Endometrium (tissue), 2 donors: ENCODE data around the gene ATXN7.

Experiments used
- FAIRE-seq: peaks from 2 replicates; lab custom pipeline; 2012; peaks lifted over from hg19 to GRCh38; lab: Jason Lieb, UNC
- donor health status: control.
- donor health status: control.

The ATXN7 gene

DNA sequence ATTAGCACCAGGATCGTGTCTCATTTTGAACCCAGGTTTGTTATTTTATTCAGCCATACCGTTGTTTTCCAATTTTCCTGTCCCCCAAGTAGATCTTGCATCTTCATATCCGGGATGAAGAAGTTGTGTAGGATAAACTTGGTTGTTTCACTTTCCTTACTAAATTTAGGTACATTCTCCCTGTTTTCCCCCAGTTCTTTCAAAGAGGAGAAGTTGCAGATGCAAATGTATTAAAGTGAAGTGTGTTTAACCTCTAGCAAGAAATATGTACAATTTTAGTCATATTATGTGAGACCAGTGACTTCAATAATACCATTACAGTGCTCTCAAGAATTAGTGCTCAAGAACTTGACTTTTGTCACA, 1.3 kb downstream of the ATXN7 start:
- no peak for FAIRE-seq

DNA sequence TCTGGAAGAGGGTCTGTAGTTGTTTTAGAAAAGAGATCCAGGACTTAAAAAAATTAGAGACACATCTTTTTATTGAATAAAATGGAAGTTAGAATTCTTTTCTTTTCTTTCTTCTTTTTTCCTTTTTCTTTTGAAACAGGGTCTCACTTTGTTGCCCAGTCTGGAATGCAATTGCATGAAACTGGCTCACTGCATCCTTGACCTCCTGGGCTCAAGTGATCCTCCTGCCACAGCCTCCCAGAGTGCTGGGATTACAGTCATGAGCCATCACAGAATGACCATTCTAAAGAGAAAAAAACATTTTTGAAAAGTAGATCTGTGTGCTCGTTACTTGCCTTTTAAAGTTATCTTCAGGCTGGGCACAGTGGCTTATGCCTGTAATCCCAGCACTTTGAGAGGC, 3.6 kb downstream of the ATXN7 start:
- no peak for FAIRE-seq

DNA sequence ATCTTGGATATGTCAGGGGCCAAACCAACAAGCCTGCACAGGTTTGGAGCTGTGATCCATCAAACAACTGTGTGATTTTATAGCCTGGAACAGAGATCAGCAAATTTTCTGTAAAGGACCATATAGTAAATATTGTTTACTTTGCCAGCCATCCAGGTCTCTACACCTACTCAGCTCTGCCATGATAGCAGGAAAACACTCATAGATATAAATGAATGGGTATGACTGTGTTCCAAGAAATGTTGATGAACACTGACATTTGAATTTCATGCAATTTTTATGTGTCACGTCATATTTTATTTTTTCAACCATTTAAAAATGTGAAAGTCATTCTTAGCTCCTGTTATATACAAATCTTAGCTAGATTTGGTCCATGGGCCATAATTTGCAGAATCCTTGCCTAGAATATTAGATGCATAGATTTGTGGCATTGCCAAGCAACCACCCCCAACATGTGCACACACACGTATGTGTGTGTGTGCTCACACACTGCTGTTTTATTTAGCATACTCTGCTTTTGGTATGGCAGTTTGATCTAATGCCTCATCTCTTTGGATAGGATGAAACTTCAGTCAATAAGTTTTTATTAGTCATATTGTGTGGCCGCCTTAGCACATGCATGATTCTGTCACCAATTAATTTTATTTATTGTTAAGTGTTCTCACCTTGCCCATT, 6.4 kb downstream of the ATXN7 start:
- no peak for FAIRE-seq

DNA sequence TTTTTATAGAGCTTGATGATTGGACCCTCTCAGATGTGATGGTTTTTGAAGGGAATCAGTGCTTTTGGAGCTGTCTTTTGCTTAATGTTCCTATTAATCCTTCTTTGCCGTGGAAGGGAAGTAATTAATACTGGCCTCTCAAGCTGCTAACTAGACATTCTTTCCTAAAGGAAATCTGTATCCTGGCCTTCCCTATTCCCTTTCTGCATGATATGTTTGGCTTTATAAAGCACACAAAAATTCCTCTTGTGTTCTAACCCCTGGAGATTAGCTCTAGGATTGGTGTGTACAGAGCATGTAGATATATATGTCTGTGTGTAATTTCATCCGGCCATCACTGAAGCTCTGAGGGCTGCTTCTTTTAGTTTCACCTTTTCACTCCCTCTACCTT, 6.9 kb downstream of the ATXN7 start:
- FAIRE-seq = no peak

DNA sequence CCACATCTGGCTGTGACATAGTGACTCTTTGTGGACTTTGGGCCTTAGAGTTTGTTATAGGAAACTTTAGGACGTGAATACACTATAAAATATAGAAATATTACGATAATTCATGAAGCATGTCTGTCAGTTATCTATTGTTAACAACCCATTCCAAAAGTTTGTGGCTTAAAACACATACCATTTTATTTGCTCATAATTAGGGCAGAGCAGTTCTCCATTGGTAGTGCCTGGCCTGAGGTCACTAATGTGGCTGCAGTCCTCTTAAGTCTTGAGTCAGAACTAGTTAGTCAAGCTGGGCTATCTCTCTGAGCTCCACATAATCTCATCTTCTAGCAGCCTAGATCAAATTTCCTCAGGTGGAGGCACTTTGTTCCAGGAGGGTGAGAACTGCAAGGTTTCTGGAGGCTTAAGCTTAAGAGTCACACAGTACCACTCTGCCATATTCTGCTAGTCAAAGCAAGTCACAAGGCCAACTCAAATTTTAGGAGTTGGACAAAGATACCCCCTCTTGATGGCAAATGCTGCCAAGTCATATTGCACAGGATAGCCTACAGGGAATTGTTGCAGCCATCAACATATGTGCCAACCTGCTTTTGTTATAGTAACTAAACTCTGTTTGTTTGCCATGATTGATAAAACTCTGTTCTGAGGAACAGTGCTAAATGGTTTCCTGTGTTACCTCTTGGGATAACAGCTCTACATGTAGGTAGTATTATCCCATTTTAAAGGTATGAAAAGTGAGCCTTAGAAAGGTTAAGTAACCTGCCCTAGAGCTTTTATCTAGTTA, 8.7 kb downstream of the ATXN7 start:
- FAIRE-seq = no peak

DNA sequence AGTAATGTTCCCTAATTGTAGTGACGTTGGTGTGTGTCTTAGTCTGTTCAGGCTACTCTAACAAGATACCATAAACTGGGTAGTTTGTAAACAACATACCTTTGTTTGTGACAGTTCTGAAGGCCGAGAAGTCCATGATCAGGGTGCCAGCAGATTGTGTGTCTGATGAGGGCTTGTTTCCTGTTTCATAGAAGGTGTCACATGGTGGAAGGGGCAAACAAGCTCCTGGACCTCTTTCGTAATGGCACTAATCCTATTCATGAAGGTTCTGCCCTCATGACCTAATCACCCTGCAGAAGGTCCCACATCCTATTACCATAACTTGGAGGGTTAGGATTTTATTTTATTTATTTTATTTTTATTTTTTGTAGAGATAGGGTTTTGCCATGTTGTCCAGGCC, 11.1 kb downstream of the ATXN7 start:
- FAIRE-seq = no peak

DNA sequence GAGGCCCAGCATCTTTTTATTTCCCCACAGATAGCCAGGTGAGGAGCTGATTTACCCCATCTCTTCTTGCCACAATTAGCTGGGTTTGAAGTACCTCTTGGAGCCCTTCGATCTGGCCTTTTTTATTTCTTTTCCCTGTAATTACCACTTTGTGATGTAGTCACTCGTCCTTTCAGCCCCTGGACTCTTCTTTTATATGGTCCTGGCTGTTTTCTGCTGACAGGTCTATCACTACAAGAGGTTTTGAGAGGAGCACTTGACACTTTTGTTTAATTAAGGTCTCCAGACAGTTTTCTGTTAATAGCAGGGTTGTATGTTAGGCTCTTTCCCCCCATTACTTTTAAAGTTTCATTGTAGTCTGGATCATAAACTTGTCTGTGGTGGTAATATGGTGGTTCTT, 11.8 kb downstream of the ATXN7 start:
- FAIRE-seq = no peak

DNA sequence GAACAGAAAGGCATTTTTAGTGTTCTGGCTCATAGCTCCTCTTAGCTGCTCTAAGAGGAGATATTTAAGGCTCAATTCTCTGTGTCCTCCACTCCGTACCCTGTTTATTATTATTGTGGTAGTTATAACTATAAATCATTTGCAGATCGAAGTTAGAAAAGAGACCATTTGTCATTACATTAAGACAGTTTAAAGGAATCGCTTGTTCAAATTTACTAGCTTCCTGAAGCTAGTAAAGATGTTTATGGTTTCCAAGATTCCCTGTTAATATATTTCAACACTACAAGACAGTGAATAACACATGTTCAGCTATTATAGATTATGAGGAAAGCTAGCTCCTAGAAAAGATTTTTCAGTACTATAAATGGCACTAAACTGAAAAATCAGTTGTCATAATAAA, 12.6 kb downstream of the ATXN7 start:
- no peak for FAIRE-seq

DNA sequence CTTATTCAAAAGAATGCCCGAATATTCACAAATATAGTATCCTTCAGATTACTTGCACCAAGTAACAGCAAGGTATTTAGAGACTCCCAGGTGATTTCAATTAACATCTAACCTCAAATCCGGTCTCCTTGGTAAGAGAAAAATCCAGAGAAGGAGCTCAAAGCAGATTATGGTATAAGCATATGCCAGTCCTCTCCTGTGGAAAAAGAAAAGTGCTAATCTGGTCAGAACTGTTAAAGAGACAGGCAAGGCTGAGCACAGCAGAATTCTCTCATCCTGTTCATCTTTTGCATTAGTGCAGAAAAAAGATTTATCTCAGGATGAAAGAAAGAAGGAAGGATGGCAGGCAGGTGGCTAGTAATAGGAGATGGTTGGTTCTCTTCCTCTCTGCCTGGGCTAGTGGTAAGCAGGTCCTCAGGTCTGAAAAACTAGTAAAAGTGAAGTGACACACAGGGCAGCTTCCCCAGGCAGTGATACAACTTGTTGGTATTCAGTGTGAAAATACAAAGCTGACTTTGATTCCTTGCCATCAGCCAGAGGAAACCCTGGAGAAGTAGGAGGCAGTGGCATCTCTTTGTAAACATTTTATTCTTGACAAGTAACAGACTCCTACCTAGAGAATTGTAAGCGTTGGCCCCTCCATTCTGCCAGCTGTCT, 14.2 kb downstream of the ATXN7 start:
- FAIRE-seq = no peak

DNA sequence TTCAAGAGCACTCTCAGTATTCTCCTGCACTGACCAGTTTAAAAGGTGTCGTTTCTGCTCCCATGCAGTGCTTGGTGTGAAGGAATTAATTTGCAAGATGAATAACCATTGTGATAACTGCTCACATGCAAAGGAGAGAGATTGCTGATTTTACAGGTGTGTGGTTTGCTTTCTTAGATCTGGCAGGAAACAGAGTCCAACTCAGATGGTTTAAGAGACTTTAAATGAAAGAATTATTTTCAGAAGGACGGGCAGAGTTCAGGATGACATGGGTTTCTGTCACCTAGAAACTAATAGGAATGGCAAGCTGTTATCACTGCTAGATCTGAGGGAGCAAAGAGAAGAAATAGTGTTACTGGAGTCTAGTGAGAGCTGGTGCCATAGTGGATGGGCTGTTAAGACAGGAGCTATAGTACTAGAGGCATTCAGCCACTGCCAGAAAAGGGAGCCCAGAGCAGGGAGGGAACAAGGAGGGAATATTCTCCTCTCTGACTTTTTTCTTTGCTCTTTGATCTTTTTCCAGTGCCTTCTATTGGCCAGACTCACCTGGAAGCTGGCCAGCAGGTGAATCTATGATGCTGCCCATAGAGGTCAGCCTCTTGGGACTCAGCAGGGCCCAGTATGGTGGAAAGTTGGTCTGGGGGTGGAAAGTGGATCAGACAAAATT, 14.9 kb downstream of the ATXN7 start:
- no peak for FAIRE-seq

DNA sequence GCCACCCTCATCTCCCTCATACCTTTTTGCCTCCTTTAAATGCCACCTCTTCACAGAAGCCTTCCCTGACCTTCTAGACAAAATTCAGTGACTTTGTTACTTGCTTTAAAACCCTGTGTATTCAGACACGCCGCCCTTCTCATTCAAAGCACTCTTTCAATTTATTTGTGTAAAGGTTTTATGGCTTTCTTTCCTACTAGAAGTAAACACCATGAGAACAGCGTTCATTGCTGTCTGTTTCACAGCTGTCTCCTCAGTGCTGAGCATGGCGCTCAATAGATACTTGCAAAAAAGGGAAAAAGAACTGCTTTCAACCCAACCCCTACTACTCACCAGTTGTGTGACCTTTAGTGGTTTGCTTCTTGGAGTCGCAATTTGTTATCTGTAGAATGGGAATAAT, 17.0 kb downstream of the ATXN7 start:
- no peak for FAIRE-seq

DNA sequence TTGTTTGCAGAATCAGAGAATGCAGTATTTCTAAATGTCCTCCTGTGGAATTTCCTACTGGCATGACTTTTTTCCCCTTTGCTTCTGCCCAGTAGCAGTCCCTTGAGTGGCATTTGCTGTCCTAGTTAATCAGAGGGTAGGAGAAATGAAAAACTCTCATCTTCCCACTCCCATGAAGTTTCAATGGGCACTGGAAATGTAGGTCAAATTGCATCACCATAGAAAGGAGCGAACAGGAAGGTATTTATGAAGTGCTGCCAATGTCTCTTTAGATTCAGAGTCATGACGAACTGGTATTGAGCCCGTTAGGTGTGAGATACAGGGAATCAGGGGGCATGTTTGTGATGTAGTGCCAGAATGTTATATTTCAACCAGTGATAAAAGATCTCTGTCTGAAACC, 23.2 kb downstream of the ATXN7 start:
- FAIRE-seq = no peak

DNA sequence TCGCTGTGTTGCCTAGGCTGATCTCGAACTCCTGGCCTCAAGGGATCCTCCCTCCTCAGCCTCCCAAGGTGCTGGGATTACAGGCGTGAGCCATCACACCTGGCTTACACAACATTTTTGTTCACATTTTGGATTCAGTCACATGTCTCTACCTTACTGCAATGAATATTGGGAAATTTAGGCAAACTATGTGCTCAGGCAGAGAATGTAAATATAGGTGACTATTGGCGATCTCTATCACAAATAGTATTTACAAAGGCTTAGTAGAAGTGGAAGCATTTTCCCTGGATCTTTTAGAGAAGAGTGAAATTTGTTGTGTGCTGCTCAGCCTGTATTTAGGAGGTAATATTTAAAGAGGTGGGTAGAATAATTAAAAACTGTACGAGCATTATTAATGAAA, 27.9 kb downstream of the ATXN7 start:
- FAIRE-seq = no peak

DNA sequence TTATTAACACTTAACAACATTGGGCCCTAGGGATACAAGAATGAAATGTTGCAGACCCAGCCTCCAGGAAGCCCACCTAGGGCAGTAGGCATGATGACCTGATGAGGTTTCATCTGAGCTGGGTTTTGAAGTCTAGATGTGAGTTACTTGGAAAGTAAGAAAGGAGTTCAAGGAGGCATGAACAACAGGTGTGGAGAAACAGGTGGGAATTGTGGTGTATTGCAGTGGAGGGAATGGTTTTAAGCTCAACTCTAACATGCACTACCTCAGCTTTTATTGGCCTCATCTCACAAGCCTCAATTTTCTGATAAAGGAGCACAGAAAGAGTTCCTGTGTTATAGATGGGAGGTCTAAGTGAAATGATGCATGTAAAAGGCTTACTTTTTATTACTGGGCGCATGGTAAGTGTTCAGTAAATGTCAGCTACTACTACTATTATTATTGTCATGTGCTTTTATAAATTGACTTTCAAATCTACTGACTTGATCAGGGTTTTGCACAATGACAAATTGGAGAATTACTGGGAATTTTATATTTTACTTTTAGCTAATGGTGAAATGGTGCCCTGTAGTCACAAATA, 29.2 kb downstream of the ATXN7 start:
- no peak for FAIRE-seq

DNA sequence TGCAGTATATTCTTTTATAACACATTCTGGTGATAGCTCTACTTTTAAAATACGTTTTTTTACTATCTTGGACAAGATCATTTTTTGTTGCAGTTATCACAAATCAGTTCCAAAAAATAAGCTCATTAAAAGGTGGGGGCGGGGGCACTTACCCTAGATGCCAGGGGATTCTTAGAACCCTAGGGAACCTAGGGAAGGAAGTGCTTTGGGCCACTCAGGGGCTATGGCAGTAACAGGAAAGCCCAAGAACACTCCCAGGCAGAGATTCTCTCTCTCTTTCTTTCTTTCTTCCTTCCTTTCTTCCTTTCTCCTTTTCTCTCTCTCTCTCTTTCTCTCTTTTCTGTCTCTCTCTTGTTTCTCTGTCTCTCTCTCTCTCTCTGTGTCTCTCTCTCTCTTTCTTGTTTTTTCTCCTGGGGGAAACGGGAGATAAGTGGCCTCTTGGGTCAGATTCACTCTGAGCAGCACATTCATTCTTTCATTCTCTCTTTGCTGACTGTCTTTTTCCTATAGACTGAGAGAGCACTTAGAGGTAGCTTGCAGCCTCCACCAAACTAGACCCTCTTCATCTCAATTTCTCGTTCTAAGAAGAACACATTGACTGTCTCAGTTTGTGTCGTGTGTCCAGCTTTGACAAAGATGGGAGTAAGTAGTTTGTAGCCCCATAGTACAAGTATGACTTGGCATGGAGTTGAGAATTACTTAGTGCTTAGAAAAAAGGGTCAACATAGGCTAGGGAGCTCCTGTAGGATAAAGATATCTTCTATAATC, 31.9 kb downstream of the ATXN7 start:
- no peak for FAIRE-seq

DNA sequence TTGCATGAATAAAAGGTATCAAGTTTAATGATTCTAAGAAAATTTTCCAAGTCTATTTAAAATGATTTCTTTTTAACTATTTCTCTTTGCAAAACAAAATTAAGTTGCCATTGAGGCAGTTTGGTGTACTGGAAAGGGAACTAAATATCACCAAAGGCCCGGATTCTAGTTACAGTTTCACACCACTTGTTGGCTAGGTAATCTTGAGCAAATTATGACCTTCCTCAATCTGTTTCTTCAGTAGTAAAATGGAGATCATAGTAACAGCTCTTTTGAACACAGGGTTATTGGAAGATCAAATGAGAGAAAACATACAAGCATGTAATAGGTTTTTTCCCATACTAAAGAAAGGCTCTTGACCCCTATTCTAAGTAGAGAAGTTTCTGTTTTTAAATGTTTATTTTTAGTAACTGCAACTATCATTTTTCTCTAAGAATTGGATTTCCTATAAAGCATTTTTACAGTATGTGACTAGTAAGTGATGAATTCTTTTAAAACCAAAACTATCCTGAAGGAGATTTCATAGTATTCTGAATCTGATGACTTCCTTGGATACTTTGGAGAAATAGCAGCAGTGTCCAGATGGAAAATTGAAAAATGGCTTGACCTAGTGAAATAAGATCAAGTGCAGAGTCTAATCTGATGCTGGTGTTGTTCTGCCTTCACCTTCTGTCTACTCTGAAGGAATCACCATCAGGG, 32.8 kb downstream of the ATXN7 start:
- FAIRE-seq = no peak

DNA sequence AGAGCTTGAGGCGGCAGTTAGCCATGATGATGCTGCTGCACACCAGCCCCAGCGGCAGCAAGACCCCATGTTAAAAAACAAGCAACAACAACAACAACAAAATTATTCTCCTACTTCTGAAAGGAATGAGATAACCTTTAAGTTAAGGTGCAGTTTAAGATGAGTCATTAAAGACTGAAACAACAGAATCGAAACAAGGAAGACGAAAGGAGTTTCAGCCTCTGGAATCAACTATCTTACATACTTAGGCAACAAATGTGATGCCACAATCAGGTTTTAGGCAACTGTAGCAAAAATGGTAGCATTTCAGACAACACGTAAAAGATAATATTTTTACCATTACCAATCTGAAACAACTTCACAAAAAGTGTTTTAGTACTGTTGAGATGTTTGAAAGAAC, 36.3 kb downstream of the ATXN7 start:
- FAIRE-seq = no peak

DNA sequence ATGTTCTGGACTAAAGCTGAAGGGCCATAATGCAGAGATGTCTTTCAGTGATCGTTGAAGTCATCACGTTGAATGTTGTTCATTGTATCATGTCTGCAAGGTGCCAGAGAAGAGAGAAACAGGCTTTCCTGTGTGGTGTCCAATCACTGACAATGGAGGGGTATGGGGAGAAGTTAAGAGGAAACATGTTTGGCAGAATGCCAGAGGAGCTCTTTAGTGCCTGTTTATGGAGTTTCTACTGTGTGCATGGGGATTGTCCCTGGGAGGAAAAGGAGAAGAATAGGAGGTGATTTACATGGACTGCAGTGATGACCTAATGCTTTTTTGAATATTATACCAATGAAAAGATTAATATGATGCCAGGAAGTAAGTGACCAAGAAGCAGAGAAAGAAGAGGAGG, 36.8 kb downstream of the ATXN7 start:
- FAIRE-seq = no peak

DNA sequence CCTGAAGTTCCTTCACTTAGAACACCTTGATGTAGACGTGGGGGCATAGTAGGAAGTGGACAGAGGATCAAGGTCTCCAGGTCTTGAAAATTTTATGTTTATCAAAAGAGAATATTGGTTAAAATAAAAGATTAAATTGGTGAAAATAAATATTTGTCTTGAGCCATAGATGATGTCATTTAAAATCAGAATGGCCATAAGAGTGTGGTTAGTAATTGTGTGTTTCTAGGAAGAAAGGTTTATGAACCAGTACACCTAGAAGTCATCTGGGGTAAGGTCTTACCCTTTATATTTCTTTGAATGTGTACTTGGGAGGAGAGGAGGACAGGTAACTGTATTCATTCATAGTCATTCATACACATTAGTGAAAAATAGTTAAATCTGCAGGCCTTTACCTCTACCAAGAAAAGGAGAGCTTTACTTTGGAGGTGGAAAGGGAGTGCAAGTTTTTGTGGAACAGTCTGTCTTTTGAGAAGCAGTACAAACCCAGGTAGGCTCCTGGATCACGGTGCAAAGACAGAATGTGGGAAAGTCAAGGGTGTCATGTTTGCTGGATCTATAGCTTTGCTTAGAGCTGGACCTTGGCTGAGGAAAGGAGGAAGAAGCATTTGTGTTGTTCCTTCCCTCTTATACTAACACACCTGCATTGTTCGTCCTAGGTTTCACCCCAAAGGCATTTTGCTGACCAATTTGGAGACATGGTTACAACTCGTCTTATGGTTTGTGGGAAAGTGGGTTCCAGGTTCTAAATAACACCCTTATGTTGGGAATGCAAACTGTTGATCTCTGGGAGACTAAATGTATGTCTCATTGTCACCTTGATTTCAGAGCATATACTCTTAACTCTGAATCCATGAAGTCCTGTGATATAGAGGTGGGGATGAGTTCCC, 42.3 kb downstream of the ATXN7 start:
- FAIRE-seq = no peak

DNA sequence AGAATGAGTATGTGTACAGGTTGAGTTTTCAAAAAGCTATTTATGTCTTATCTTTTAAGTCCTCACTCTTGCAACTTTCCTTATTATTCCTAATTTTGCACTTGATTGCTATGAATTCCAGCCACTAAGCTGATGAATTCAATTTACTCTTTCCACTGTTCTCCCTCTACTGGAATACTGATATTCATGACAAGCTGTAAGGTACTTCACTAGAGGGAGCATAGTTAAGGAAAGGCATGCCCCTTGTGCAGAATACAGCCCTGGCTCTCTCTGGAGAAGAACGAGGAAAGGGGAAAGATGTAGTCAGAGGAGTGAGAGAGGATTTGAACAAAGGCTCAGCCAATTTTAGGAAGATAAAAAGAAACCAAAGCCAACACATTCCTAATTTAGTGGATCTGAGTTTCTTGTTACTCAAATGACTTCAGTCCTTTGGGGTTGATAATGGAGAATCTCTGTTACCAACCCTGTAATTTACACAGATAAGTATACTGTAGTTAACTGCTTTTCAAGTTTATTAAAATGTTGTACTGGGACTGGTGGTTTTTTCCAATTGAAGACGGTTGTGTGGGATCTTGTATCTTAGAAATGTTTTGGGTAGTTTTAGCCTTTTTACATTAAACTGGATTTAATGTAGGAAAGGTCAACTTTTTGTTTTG, 44.5 kb downstream of the ATXN7 start:
- FAIRE-seq = no peak
